HepG2 (cell line): Measurements from ENCODE around the gene PGR.

ENCODE experiments used
- CBX5 ChIP-seq: sonication (generic); formaldehyde crosslinking; IDR thresholded peaks from 2 replicates; pipeline ENCODE4 v1.4.0; 2020; ENCODE audit warnings: missing genetic modification reagents, borderline replicate concordance
- GTF2F1 ChIP-seq: fragments of 150-350 bp; IDR thresholded peaks from 2 replicates; pipeline ENCODE4 v1.6.1; 2014; ENCODE audit warnings: low read length
- MAFK ChIP-seq, 2 experiments: IDR thresholded peaks in 1 of 2; conservative IDR thresholded peaks in 1 of 2; 2 replicates each; pipeline ENCODE4 v1.6.1; 2011; ENCODE audit warnings: improper control_type of control experiment in 2 of 2, low read length in 2 of 2
- SMAD1 ChIP-seq: sonication (generic); formaldehyde crosslinking; IDR thresholded peaks from 2 replicates; pipeline ENCODE4 v1.4.0; 2020; ENCODE audit warnings: missing genetic modification reagents, low read depth, mild to moderate bottlenecking, borderline replicate concordance
- TF ChIP-seq, protein P1 (sequence below): IDR thresholded peaks from 2 replicates; pipeline ENCODE4 v1.6.1; 2012; ENCODE audit warnings: inconsistent platforms

- TF ChIP-seq SMAD1 (CRISPR knock-in tag): no peak
- TF ChIP-seq, protein P1, sequence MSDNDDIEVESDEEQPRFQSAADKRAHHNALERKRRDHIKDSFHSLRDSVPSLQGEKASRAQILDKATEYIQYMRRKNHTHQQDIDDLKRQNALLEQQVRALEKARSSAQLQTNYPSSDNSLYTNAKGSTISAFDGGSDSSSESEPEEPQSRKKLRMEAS: no peak
- TF ChIP-seq CBX5: no peak
- TF ChIP-seq MAFK (conservative IDR thresholded peaks at IDR 0.05 in 1 of 2, IDR thresholded peaks at IDR 0.05 in 1 of 2; ENCODE audit: low read length in 2 of 2): no peak
- no peak for TF ChIP-seq GTF2F1
These were observed 95.5 kb downstream of the PGR start for GRCh38 chr11:101034076-101034475.
